Stimulated activated CD8-positive, alpha-beta memory T cell treated with anti-CD3 and anti-CD28 coated beads, Interleukin-15, amount 100 ng/mL, for 1 hour (primary cell): ENCODE data around the gene ANK3.

Experiments
- DNase-seq: peaks from one replicate; pipeline ENCODE4 v3.0.0-alpha.2; 2020; ENCODE audit warnings: low read depth

The ANK3 gene

GRCh38 chr10:60341969-60342368, 47.7 kb downstream of the ANK3 start:
- no peak for DNase-seq

GRCh38 chr10:60340973-60341372, 48.7 kb downstream of the ANK3 start:
- no peak for DNase-seq

- DNase-seq, result no peak
These were observed 49.9 kb downstream of the ANK3 start for GRCh38 chr10:60339757-60340156.

- DNase-seq, result no peak
These were observed 50.9 kb downstream of the ANK3 start for GRCh38 chr10:60338786-60339185.

- no peak for DNase-seq
These were observed 51.6 kb downstream of the ANK3 start for GRCh38 chr10:60338002-60338564.

- no peak for DNase-seq
These were observed 52.6 kb downstream of the ANK3 start for GRCh38 chr10:60336901-60337630.

- DNase-seq, result no peak
These were observed 54.0 kb downstream of the ANK3 start for GRCh38 chr10:60335708-60336107.

- no peak for DNase-seq
These were observed 54.7 kb downstream of the ANK3 start for GRCh38 chr10:60334991-60335390.

GRCh38 chr10:60332371-60332770, 57.3 kb downstream of the ANK3 start:
- DNase-seq, result no peak

- DNase-seq, result no peak
These were observed 57.8 kb downstream of the ANK3 start for GRCh38 chr10:60331886-60332285.

GRCh38 chr10:60323162-60323561, 66.5 kb downstream of the ANK3 start:
- no peak for DNase-seq

- DNase-seq, result no peak
These were observed 69.0 kb downstream of the ANK3 start for GRCh38 chr10:60320666-60321065.

GRCh38 chr10:60316029-60316428, 73.6 kb downstream of the ANK3 start:
- DNase-seq, result no peak

- no peak for DNase-seq
These were observed 74.4 kb downstream of the ANK3 start for GRCh38 chr10:60315311-60315710.

GRCh38 chr10:60314069-60314940, 75.4 kb downstream of the ANK3 start:
- DNase-seq, result no peak

- no peak for DNase-seq
These were observed 76.1 kb downstream of the ANK3 start for GRCh38 chr10:60313589-60313952.

- DNase-seq, result no peak
These were observed 76.7 kb downstream of the ANK3 start for GRCh38 chr10:60312818-60313588.

GRCh38 chr10:60311821-60312220, 77.9 kb downstream of the ANK3 start:
- no peak for DNase-seq

- DNase-seq, result no peak
These were observed 78.9 kb downstream of the ANK3 start for GRCh38 chr10:60310740-60311139.

- DNase-seq, result no peak
These were observed 79.8 kb downstream of the ANK3 start for GRCh38 chr10:60309891-60310290.

GRCh38 chr10:60309371-60309770, 80.3 kb downstream of the ANK3 start:
- no peak for DNase-seq

- no peak for DNase-seq
These were observed 84.2 kb downstream of the ANK3 start for GRCh38 chr10:60305380-60305892.
